PC-9 (cell line): Measurements from ENCODE around the gene ZSCAN18.

Experiments used
- CTCF ChIP-seq: fragments of 200-600 bp; sonication (generic); conservative IDR thresholded peaks from 2 replicates; pipeline ENCODE4 v1.6.1; 2017; ENCODE audit warnings: mixed run types, antibody characterized with exemption, mild to moderate bottlenecking, moderate library complexity
- EZH2 ChIP-seq: fragments of 200-600 bp; sonication (generic); IDR thresholded peaks from 2 replicates; pipeline ENCODE4 v1.8.0; 2017; ENCODE audit warnings: antibody characterized with exemption, low read depth

- TF ChIP-seq CTCF (no peak), EZH2 (no peak)
Measured at GRCh38 chr19:58058467-58058866, 39.6 kb downstream of the ZSCAN18 start.
